ENCODE data around the gene FBRSL1.
"Not testable (repeated sequence)": the region's sequence is repeated elsewhere in the genome, so short reads cannot be mapped to it uniquely, and the experiment has no call there.

Gene FBRSL1

DNA sequence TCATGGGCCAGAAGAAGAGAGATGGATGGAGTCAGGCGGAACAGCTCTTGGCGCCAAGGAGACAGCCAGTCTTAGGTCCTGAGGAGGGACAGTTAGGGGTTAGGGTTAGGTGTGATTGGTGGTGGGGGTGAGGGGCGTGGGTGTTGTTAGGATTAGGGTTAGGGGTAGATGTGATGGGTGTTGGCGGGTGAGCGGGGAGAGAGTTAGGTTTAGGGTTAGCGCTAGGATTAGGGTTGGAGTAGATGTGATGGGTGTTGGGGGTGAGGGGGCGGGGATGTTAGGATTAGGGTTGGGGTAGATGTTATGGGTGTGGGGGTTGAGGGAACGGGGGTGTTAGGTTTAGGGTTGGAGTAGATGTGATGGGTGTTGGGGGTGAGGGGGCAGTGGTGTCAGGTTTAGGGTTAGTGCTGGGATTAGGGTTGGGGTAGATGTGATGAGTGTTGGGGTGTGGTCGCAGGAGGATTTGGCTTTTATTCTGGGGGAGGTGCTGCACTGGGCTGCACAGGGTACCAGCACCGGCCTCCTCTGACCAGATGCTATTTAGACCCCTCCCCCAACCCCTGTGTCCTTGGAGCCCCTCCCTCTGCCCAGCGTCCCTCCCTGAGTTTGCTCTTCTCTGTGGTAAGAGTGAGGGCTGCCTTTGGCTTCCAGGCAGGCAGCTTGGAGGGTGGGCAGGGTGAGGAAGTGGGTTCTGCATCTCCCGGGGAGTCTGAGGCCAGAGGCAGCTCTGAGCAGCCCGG is 35.6 kb upstream of the FBRSL1 start:
- no peak for DNase-seq

- DNase-seq, result no peak
Measured at GRCh38 chr12:132454933-132455418, 35.0 kb upstream of the FBRSL1 start.

DNA sequence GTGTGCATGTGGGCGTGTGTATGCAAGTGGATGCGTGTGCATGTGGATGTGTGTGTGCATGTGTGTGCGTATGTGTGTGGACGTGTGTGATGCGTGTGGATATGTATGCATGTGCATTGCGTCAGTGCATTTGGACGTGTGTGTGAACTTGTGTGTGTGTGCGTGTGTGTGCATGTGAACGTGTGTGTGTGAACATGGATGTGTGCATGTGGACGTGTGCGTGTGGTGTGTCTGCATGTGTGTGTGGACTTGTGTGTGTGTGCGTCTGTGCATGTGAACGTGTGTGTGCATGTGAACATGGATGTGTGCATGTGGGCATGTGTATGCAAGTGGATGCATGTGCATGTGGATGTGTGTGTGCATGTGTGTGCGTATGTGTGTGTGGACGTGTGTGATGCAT is 34.4 kb upstream of the FBRSL1 start:
- no peak for DNase-seq

- no peak for DNase-seq
Measured at GRCh38 chr12:132456186-132456943, 33.6 kb upstream of the FBRSL1 start.

DNA sequence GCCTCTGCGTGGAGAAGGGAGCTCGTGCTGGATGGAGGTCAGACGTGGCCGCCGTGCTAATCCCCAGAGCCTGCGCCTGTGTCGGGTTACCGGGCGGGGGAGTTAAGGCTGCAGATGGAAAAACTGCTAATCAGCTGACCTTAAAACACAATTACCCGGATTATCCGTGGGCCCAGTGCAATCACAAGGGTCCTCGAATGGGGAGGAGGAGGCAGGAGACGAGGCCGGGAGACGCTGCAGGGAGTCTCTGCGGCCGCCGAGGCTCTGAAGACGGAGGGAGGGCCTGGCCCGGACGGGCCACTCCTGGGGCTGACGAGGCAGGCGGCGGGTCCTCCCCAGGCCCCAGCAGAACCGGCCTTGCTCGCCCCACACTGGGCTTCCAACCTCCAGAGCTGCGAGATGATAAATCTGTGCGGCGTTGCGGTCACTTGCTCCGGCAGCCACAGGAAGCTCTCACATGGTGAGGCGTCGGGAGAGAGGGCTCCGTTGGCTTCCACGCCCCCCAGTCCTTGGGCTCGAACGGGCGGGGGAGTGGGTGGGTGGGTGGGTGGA is 32.9 kb upstream of the FBRSL1 start:
- no peak for DNase-seq

- DNase-seq, result no peak
Measured at GRCh38 chr12:132458441-132458840, 31.5 kb upstream of the FBRSL1 start.

DNA sequence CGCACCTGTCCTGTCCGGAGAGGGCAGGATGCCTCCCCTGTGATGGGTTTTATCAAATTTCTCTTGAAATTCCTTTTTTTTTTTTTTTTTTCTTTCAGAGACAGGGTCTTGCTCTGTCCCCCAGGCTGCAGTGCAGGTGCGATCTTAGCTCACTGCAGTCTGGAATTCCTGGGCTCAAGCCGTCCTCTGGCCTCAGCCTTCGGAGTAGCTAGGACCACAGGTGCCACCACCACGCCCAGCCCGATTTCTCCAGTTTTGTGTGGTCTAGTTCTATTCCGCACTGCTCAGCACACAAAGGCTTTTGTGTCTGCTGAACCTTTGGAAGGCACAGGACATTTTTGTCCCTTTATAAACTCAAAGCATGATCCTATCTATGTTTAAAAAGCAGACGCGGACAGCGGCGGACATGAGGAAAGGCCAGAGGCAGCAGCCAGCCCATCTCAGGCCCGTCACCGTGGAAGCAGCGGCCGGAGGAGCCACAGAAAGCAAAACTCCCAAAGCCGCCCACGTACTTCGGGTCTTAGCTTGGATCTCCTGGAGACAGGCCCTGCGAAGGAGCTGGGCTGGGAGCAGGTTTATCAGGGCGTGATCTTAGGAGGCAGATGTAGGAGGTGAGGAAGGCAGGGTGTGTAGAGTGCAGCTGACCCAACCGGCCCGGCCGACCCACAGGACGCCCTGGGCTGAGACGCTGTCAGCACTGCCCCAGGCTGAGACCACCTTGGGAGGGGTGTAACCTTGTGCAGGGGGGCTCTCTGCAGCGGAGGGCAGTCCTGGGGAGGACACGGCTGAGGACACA is 30.9 kb upstream of the FBRSL1 start:
- no peak for DNase-seq

DNA sequence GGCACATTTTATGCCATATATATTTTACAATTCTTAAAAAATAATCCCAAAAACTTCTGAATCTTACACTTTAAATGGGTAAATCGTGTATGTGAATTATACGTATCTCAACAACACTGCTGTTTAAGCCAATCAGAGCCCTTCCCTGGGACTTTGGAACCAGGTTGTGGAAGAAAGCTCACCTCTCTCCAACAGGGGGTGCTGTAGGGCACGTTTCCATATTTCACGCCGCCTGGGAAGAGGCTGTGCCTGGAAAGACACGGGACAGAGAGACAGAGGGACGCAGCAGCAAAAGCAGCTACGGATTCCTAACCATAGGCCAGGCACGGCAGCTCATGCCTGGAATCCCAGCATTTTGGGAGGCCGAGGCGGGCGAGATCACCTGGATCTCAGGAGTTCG is 29.4 kb upstream of the FBRSL1 start:
- no peak for DNase-seq

GRCh38 chr12:132461526-132461925 is 28.4 kb upstream of the FBRSL1 start:
- no peak for DNase-seq

DNA sequence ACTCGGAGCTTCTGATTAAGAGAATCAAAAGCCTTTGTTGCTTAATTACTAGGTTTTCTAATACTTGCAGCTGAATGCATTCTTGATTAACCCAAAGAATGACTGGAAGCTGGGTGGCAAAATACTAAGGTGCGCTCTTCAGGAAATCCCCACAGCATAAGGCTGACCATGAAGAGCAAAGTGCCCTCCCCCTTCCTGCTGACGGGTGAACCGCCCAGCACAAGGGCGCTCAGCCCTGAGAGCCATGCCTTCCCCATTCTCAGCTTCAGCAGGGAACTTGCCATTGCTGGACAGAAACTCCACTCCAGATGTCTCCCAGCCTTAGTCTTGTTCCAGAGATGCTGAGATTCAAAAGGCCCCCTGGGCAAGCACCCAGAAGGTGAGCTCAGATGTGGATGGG is 27.2 kb upstream of the FBRSL1 start:
- DNase-seq, result no peak

DNA sequence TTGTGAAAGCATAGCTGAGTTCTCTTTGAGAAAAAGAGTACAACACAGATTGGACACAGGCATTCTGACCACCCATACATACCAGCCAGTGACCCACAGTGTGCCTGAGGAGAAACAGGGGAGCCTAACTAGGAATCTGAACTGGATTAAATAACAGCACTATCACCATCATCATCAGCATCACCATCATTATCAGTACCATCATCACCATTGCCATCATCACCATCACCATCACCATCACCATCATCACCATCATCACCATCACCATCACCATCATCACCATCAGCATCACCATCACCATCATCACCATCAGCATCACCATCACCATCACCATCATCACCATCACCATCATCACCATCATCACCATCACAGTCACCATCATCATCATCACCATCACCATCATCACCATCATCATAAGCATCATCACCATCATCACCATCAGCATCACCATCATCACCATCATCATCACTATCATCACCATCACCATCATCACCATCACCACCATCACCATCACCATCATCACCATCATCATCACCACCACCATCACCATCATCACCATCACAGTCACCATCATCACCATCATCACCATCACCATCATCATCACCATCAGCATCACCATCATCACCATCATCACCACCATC is 26.5 kb upstream of the FBRSL1 start:
- DNase-seq, result not testable (repeated sequence)

DNA sequence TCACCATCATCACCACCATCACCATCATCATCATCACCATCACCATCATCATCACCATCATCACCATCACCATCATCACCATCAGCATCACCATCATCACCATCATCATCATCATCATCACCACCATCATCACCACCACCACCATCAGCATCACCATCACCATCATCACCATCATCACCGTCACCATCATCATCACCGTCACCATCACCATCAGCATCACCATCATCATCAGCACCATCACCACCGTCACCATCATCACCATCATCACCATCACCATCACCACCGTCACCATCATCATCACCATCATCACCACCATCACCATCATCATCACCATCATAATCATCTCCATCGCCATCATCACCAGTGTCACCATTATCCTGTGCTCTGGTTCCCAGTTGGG is 25.6 kb upstream of the FBRSL1 start:
- not testable (repeated sequence) for DNase-seq

DNA sequence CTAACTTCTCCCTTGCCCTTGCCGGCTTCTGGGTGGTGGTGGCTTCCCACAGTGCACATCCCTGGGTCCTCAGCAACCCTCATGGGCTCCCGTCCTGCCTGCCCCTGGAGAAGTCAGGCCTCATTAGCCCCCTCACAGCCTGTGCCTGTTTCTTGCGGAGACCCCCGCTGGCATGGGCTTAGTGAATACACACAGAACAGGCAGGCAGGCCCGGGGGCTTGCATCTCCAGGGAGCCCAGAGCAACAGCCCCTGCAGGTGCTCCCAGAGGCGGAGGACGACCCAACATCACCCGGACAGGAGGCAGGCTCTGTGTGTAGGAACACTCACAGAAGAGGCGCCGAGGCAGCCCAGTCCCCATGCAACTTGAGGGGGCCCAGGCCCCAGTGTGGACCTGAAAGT is 25.1 kb upstream of the FBRSL1 start:
- DNase-seq, result no peak

GRCh38 chr12:132465269-132466190 is 24.4 kb upstream of the FBRSL1 start:
- no peak for DNase-seq

- DNase-seq, result no peak
Measured at GRCh38 chr12:132466241-132467201, 23.4 kb upstream of the FBRSL1 start.

GRCh38 chr12:132467511-132467910 is 22.4 kb upstream of the FBRSL1 start:
- no peak for DNase-seq

DNA sequence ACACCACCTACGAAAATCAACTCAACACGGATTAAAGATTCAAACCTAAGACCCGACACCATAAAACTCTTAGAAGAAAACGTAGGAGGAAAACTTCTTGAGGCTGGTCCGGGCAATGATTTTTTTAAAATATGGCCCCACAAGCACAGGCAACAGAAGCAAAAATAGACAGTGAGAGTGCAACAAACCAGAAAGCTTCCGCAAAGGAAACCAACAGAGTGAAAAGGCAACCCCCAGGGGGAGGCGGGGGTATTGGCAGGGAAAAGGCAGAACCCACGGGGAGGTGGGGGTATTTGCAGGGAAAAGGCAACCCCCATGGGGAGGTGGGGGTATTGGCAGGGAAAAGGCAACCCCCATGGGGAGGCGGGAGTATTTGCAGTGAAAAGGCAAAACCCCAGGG is 20.5 kb upstream of the FBRSL1 start:
- DNase-seq, result no peak

GRCh38 chr12:132470397-132470796 is 19.6 kb upstream of the FBRSL1 start:
- DNase-seq, result no peak

- DNase-seq, result no peak
Measured at GRCh38 chr12:132471011-132471857, 18.7 kb upstream of the FBRSL1 start.

All from NCI-H2029 treated with DMSO at 0.1 percent for 48 hours (cell line).